HEK293T (cell line): ENCODE results near the gene SLC7A14.

Experiments used
- CTCF ChIA-PET: fragments of 350-600 bp; formaldehyde crosslinking; extraction: SDS; loops from one replicate; lab custom pipeline; 2021; ENCODE audit warnings: antibody characterized with exemption, inconsistent platforms; lab: Yijun Ruan, JAX
- POLR2A ChIA-PET: fragments of 350-600 bp; formaldehyde crosslinking; extraction: SDS; loops from one replicate; lab custom pipeline; 2020; ENCODE audit warnings: antibody characterized with exemption, inconsistent platforms; lab: Yijun Ruan, JAX
- DNase-seq: peaks from one replicate; pipeline ENCODE4 v3.0.0; 2012; ENCODE audit warnings: mixed read lengths; ENCODE audit errors: extremely low spot score
- ARNT ChIP-seq: fragments of 450-650 bp; IDR thresholded peaks from 2 replicates; pipeline ENCODE4 v1.6.1; 2017; ENCODE audit warnings: mild to moderate bottlenecking
- BHLHE40 ChIP-seq: fragments of 450-650 bp; IDR thresholded peaks from 2 replicates; pipeline ENCODE4 v1.6.1; 2016; ENCODE audit warnings: mild to moderate bottlenecking, moderate library complexity, borderline replicate concordance
- CTBP1 ChIP-seq: fragments of 450-650 bp; IDR thresholded peaks from 2 replicates; pipeline ENCODE4 v1.6.1; 2016; ENCODE audit warnings: borderline replicate concordance
- ELF4 ChIP-seq: fragments of 450-650 bp; IDR thresholded peaks from 2 replicates; pipeline ENCODE4 v1.6.1; 2017; ENCODE audit warnings: antibody characterized with exemption
- FOXA1 ChIP-seq: fragments of 450-650 bp; IDR thresholded peaks from 2 replicates; pipeline ENCODE4 v1.6.1; 2016; ENCODE audit warnings: mild to moderate bottlenecking
- FOXK2 ChIP-seq: fragments of 450-650 bp; IDR thresholded peaks from 2 replicates; pipeline ENCODE4 v1.6.1; 2016; ENCODE audit warnings: mild to moderate bottlenecking
- FOXM1 ChIP-seq: fragments of 450-650 bp; IDR thresholded peaks from 2 replicates; pipeline ENCODE4 v1.6.1; 2017; ENCODE audit warnings: mild to moderate bottlenecking, borderline replicate concordance
- HDGF ChIP-seq: fragments of 450-650 bp; IDR thresholded peaks from 2 replicates; pipeline ENCODE4 v1.6.1; 2017; ENCODE audit warnings: antibody characterized with exemption, borderline replicate concordance
- L3MBTL2 ChIP-seq: fragments of 450-650 bp; conservative IDR thresholded peaks from 2 replicates; pipeline ENCODE4 v1.6.1; 2016; ENCODE audit warnings: mild to moderate bottlenecking
- LEF1 ChIP-seq: fragments of 450-650 bp; IDR thresholded peaks from 2 replicates; pipeline ENCODE4 v1.6.1; 2017; ENCODE audit warnings: mild to moderate bottlenecking, borderline replicate concordance
- NFRKB ChIP-seq: fragments of 450-650 bp; IDR thresholded peaks from 2 replicates; pipeline ENCODE4 v1.6.1; 2016; ENCODE audit warnings: mild to moderate bottlenecking, moderate library complexity
- SP1 ChIP-seq: fragments of 450-650 bp; IDR thresholded peaks from 2 replicates; pipeline ENCODE4 v1.6.1; 2017
- SUZ12 ChIP-seq: fragments of 450-650 bp; IDR thresholded peaks from 2 replicates; pipeline ENCODE4 v1.6.1; 2016; ENCODE audit warnings: mild to moderate bottlenecking
- TARDBP ChIP-seq: fragments of 450-650 bp; IDR thresholded peaks from 2 replicates; pipeline ENCODE4 v1.6.1; 2016
- ZNF384 ChIP-seq: fragments of 450-650 bp; IDR thresholded peaks from 2 replicates; pipeline ENCODE4 v1.6.1; 2016
- TF ChIP-seq, protein P1 (sequence below): fragments of 450-650 bp; IDR thresholded peaks from 2 replicates; pipeline ENCODE4 v1.6.1; 2016

Gene SLC7A14

DNA sequence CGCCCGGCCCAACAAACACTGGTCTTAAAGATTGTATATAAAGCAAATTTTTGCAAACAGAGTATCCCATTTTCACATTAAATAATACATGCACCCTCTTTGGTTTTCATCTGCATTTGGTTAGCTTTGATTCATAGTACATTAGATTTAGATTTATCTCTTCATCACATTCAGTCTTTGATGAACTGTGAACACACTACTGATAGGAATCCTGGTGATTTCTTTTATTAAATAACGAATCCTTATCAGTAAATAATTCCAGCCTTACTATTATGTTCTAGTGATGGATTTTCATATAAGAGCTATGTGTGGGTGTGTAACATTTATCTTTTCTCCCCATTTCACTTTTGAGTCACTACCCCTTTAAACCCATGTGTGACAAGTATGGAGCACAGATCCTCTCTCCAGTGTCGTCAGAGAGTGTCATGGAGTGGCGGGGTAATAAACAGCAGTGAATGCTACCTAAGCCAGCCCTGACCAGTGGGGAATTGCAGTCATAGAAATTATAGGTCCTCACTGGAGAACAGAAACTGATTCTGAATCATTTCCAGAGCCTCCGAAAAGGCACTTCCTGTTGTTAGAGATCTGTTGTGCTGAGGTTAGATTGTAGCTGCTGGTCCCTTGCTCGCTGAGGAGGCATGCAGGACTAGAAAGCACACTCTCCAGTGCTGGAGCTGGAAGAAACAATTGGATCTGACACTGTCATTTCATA is 22.0 kb downstream of the SLC7A14 start:
- POLR2A ChIA-PET, result no interaction called here
- TF ChIP-seq NFRKB (no peak), FOXM1 (no peak), BHLHE40 (no peak), FOXA1 (no peak), SUZ12 (no peak), CTBP1 (no peak), ZNF384 (no peak), L3MBTL2 (no peak)
- TF ChIP-seq, protein P1, sequence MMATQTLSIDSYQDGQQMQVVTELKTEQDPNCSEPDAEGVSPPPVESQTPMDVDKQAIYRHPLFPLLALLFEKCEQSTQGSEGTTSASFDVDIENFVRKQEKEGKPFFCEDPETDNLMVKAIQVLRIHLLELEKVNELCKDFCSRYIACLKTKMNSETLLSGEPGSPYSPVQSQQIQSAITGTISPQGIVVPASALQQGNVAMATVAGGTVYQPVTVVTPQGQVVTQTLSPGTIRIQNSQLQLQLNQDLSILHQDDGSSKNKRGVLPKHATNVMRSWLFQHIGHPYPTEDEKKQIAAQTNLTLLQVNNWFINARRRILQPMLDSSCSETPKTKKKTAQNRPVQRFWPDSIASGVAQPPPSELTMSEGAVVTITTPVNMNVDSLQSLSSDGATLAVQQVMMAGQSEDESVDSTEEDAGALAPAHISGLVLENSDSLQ, result no peak
- CTCF ChIA-PET, result no interaction called here
- no peak for DNase-seq

DNA sequence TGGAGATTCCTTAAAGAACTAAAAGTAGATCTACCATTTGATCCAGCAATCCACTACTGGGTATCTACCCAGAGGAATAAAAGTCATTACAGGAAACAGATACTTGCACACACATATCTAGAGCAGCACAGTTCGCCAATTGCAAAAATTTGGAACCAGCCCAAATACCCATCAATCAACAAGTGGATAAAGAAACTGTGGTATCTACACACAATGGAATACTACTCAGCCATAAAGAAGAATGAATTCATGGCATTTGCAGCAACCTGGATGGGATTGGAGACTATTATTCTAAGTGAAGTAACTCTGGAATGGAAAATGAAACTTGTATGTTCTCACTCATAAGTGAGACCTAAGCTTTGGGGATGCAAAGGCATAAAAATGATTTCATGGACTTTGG is 23.8 kb downstream of the SLC7A14 start:
- POLR2A ChIA-PET, result no interaction called here
- no peak for DNase-seq
- CTCF ChIA-PET, result no interaction called here
- no peak for TF ChIP-seq CTBP1
- TF ChIP-seq BHLHE40, result no peak
- TF ChIP-seq LEF1, result no peak
- TF ChIP-seq FOXA1, result no peak
- no peak for TF ChIP-seq ELF4
- no peak for TF ChIP-seq SP1
- no peak for TF ChIP-seq FOXM1
- no peak for TF ChIP-seq TARDBP
- no peak for TF ChIP-seq ARNT
- no peak for TF ChIP-seq NFRKB
- no peak for TF ChIP-seq ZNF384
- no peak for TF ChIP-seq FOXK2
- TF ChIP-seq HDGF, result no peak
- TF ChIP-seq SUZ12, result no peak
- TF ChIP-seq L3MBTL2, result no peak
- TF ChIP-seq, protein P1, result no peak

DNA sequence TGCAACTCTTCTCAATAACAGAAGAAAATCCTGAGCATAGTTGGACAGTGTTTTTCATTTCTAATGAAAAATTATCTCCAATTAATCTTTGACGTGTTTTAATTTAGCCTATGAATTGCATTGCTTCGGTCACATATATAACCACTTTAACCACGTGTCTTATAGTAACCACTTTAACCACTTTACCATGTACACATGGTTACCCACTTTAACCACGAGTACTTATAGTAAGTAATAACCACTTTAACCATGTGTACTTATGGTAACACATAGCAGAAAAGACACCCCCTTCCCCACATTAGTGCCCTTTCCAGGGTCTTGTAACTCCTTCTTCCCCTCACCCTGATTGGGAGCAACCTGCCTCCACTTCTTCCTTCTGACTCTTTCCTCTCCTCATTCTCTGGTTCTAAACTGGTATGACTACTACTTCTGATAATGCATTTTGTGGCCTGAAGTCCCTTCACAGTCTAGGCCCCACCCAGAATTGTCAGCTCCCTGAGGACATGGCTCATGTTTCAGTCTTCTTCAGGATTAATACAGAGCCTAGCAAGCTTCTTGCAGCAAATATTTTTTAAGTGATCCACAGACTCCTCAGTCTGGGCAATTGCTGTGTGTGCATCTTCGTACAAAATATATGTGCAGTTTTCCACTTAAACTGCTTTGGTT is 25.0 kb downstream of the SLC7A14 start:
- no peak for DNase-seq
- ChIA-PET CTCF (no interaction called here), POLR2A (no interaction called here)
- no peak for TF ChIP-seq TARDBP
- TF ChIP-seq FOXA1, result no peak
- no peak for TF ChIP-seq L3MBTL2
- TF ChIP-seq CTBP1, result no peak
- TF ChIP-seq FOXK2, result no peak
- TF ChIP-seq ELF4, result no peak
- no peak for TF ChIP-seq SUZ12
- TF ChIP-seq SP1, result no peak
- no peak for TF ChIP-seq HDGF
- TF ChIP-seq, protein P1, result no peak
- TF ChIP-seq NFRKB, result no peak

DNA sequence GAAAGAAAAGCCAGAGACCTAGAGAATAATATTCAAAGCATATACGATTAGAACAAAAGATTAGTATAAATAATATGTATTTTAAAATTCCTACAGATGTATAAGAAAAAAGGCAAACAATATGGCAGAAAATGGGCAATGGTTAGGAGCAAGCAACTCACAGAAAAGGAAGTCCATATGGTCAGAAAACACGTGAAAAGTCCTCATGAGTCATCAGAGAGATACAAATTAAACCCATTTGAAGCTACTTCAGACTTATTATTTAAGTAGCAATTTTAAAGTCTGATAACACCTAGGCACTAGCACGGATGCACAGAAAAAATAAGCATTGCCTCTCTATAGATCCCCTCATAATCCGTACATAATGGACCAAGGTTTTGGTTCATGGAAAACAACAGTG is 25.6 kb downstream of the SLC7A14 start:
- TF ChIP-seq FOXM1, result no peak
- CTCF ChIA-PET, result no interaction called here

DNA sequence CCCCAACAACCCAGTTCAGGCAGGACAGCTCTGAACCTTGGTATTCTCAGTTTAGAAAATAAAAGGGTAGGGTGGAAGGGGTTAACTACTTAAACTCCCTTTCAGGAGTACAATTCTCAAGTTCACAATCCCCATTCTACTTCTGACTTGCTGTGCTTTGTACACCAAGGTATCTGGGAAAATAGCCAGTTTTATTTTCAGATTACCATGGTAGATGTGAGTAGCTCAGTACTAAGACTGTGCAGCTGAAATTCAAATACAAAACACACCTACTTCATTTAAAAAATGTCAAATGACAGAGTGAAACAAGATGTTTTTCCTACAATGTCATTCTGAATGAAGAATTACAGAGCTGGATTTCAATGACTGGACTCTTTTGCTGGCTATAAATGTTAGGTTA is 27.4 kb downstream of the SLC7A14 start:
- no peak for DNase-seq
- POLR2A ChIA-PET, result no interaction called here
- CTCF ChIA-PET, result no interaction called here
- TF ChIP-seq TARDBP (no peak), HDGF (no peak), SP1 (no peak), NFRKB (no peak)

More for the DNA sequence above, 25.6 kb downstream of the SLC7A14 start:
- POLR2A ChIA-PET, result no interaction called here
- DNase-seq, result no peak

DNA sequence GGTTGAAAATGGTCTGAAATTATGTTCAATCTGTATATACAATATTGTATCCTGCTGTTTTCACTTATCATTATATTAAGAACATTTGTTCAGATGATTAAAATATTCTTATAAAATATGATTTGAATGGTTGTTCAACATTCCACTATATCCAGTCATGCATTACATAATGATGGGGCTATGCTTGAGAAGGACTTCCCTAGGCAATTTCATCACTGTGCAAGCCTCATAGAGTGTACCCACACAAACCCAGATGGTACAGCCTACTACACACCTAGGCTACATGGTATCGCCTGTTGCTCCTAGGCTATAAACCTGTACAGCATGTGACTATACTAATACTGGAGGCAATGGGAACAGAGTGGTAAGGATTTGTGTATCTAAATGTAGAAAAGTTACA is 30.5 kb downstream of the SLC7A14 start:
- ChIA-PET POLR2A (no interaction called here), CTCF (no interaction called here)
- no peak for TF ChIP-seq FOXK2
- no peak for TF ChIP-seq ZNF384
- TF ChIP-seq ELF4, result no peak
- no peak for TF ChIP-seq CTBP1
- TF ChIP-seq, protein P1, result no peak
- TF ChIP-seq SP1, result no peak
- no peak for TF ChIP-seq HDGF
- TF ChIP-seq LEF1, result no peak
- TF ChIP-seq L3MBTL2, result no peak
- TF ChIP-seq FOXM1, result no peak
- no peak for TF ChIP-seq TARDBP
- TF ChIP-seq SUZ12, result no peak
- no peak for TF ChIP-seq NFRKB
- no peak for TF ChIP-seq ARNT
- no peak for TF ChIP-seq FOXA1
- TF ChIP-seq BHLHE40, result no peak
- DNase-seq, result no peak
